ENCODE measurements around the gene IRF6.

Gene IRF6

GRCh38 chr1:209839875-209840546 is 34.1 kb upstream of the IRF6 start:
- no peak for TF ChIP-seq CTCF (IDR thresholded peaks at IDR 0.05; ENCODE audit: low read depth, low read length, missing control alignments)
- H3K27me3 ChIP-seq (replicated peaks), result no peaks in the 10 kb centered on the region
- H3K27ac ChIP-seq, result peak overlapping the region; percentile 71
- peaks cover 59% of the 10 kb centered on the region for H3K36me3 ChIP-seq (replicated peaks)
- in situ Hi-C loops (cut with HindIII; ENCODE audit: low pct_ligation_motif_present, low sequenced_read_pairs), result no loop called here
- peak; percentile 97 for DNase-seq
- H3K4me3 ChIP-seq (ENCODE audit: low read depth, low read length), result no peak overlapping the region

- Histone ChIP-seq H3K36me3 (replicated peaks) (peaks cover 55% of the 10 kb centered on the region), H3K27me3 (replicated peaks) (no peaks in the 10 kb centered on the region), H3K4me3 (ENCODE audit: low read depth, low read length) (no peak overlapping the region), H3K27ac (no peak overlapping the region)
- DNase-seq, result no peak
- TF ChIP-seq CTCF (IDR thresholded peaks at IDR 0.05; ENCODE audit: low read depth, low read length, missing control alignments), result no peak
- in situ Hi-C loops (cut with HindIII; ENCODE audit: low pct_ligation_motif_present, low sequenced_read_pairs), result no loop called here
Observed at GRCh38 chr1:209838537-209838936, 32.6 kb upstream of the IRF6 start.

GRCh38 chr1:209837671-209838070 is 31.7 kb upstream of the IRF6 start:
- DNase-seq, result no peak
- H3K4me3 ChIP-seq (ENCODE audit: low read depth, low read length), result no peak overlapping the region
- no peak for TF ChIP-seq CTCF (IDR thresholded peaks at IDR 0.05; ENCODE audit: low read depth, low read length, missing control alignments)
- H3K27ac ChIP-seq, result no peak overlapping the region
- H3K36me3 ChIP-seq (replicated peaks), result peaks cover 54% of the 10 kb centered on the region
- in situ Hi-C loops (cut with HindIII; ENCODE audit: low pct_ligation_motif_present, low sequenced_read_pairs), result no loop called here
- no peaks in the 10 kb centered on the region for H3K27me3 ChIP-seq (replicated peaks)

GRCh38 chr1:209835782-209836298 is 29.9 kb upstream of the IRF6 start:
- in situ Hi-C loops (cut with HindIII; ENCODE audit: low pct_ligation_motif_present, low sequenced_read_pairs), result no loop called here
- TF ChIP-seq CTCF (IDR thresholded peaks at IDR 0.05; ENCODE audit: low read depth, low read length, missing control alignments), result no peak
- Histone ChIP-seq H3K36me3 (replicated peaks) (peaks cover 50% of the 10 kb centered on the region), H3K4me3 (ENCODE audit: low read depth, low read length) (no peak overlapping the region), H3K27ac (peak overlapping the region; percentile 66), H3K27me3 (replicated peaks) (no peaks in the 10 kb centered on the region)
- peak; percentile 42 for DNase-seq

- peaks cover 27% of the 10 kb centered on the region for H3K36me3 ChIP-seq (replicated peaks)
- in situ Hi-C loops (cut with HindIII; ENCODE audit: low pct_ligation_motif_present, low sequenced_read_pairs), result no loop called here
- peak; percentile 24 for DNase-seq
- no peak overlapping the region for H3K4me3 ChIP-seq (ENCODE audit: low read depth, low read length)
- no peak for TF ChIP-seq CTCF (IDR thresholded peaks at IDR 0.05; ENCODE audit: low read depth, low read length, missing control alignments)
- H3K27me3 ChIP-seq (replicated peaks), result no peaks in the 10 kb centered on the region
- peak overlapping the region; percentile 2 for H3K27ac ChIP-seq
Observed at GRCh38 chr1:209831615-209832014, 25.7 kb upstream of the IRF6 start.

GRCh38 chr1:209830722-209831121 is 24.8 kb upstream of the IRF6 start:
- Histone ChIP-seq H3K27ac (no peak overlapping the region), H3K27me3 (replicated peaks) (no peaks in the 10 kb centered on the region), H3K4me3 (ENCODE audit: low read depth, low read length) (no peak overlapping the region), H3K36me3 (replicated peaks) (peaks cover 24% of the 10 kb centered on the region)
- no peak for DNase-seq
- no peak for TF ChIP-seq CTCF (IDR thresholded peaks at IDR 0.05; ENCODE audit: low read depth, low read length, missing control alignments)
- in situ Hi-C loops (cut with HindIII; ENCODE audit: low pct_ligation_motif_present, low sequenced_read_pairs), result no loop called here

Measured in brain microvascular endothelial cell (primary cell).